ENCODE measurements around the gene PRDM15.

Gene PRDM15

DNA sequence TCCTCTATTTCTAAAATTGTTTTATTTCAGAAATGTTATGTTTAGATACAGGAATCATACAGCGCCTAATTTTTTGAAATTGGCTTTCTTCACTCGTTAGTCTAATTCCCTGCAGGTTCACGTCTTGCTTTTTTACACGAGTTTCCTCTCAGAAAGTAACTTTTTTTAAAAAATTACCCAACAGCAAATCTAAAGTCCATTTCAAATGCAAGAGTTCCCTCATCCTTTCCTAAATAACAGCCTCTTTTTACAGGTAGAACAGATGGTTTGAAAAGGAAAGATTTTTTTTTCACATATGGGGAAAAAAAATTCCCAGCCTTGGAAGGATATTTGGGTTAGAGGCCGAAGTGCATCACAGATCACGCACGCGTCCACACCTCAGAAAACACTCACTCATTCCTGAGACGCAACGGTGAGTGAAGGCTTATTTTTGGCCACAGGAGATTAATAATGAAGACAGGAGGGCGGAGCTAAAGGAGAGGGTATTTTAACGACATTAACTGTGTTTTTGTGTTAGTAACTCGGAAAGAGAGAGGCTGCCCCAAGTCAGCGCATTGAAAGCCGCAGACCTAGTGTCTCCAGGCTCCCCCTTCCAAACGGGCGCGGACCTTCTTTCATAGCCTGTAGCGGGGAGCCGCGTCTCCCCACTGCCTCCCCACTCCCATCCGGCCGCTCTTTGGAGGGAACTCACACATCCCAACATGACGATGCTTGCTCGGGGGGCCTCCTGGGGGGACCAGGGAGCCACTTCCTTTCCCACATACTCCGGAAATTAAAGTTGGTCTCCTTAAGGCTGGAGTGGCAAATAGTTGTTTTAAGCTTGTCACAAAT lies 111.3 kb downstream of the PRDM15 start:
- ATAC-seq (ENCODE audit: low read depth) (peak; percentile 9; the same call in 2 of the 3 replicates), DNase-seq (ENCODE audit: low spot score) (peak; percentile 77)
- peak overlapping the region; percentile 87 for H3K4me3 ChIP-seq (ENCODE audit: severe bottlenecking)
- H3K27me3 ChIP-seq (ENCODE audit: insufficient read depth, poor library complexity, severe bottlenecking): no peaks in the 10 kb centered on the region
- H3K4me1 ChIP-seq (ENCODE audit: insufficient read depth, poor library complexity, severe bottlenecking): peaks cover 32% of the 10 kb centered on the region
- H3K36me3 ChIP-seq (ENCODE audit: low read depth): peaks cover 15% of the 10 kb centered on the region
- H3K9me3 ChIP-seq (ENCODE audit: severe bottlenecking): no peaks in the 10 kb centered on the region
- TF ChIP-seq CTCF (IDR thresholded peaks at IDR 0.05; ENCODE audit: poor library complexity, severe bottlenecking): no peak
- H3K27ac ChIP-seq (ENCODE audit: poor library complexity, severe bottlenecking): peak overlapping the region; percentile 94

DNA sequence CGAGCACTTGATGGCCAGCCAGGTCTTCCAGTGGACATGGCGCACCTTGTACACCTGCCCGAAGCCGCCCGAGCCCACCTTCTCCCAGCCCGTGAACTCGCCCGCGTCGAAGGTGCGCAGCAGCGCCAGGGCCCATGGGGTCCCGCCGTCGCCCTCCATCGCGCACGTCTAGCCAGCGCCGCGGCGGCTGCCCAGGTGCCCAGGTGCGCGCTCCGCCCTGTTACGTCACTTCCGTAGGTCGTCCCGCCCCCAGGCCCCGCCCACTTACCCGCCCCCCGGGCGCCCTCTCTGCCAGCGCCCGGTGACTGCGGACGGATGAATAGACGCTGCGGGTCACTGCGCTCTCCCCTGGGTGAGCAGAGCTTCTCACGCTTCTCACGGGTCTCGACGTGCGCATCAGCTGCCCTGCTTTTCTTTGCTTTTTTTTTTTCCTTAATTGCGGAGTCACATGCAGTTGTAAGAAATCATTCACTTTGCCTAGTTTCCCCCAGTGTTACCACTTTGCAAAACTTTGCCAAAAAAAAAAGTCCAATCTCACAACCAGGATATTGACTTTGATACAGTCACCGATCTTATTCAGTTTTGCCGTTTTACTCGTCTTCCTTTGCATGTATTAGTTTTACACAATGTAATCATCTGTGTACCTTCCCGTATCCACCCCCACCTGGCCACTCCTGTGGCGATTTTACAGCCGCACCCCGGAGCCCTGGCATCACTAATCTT lies 112.1 kb downstream of the PRDM15 start, which contains the start of gene RIPK4:
Gene RIPK4, minus strand, starts transcription at position 170 of the 723 bp plus-strand sequence. Its CDS starts 11 bp downstream, at position 159.
- Histone ChIP-seq H3K9me3 (ENCODE audit: severe bottlenecking) (no peaks in the 10 kb centered on the region), H3K27ac (ENCODE audit: poor library complexity, severe bottlenecking) (peak within 1 kb of the TSS; percentile 94), H3K4me1 (ENCODE audit: insufficient read depth, poor library complexity, severe bottlenecking) (peaks cover 40% of the 10 kb centered on the region), H3K36me3 (ENCODE audit: low read depth) (peaks cover 15% of the 10 kb centered on the region), H3K27me3 (ENCODE audit: insufficient read depth, poor library complexity, severe bottlenecking) (no peaks in the 10 kb centered on the region), H3K4me3 (ENCODE audit: severe bottlenecking) (peak within 1 kb of the TSS; percentile 87)
- peak; percentile 91 for DNase-seq (ENCODE audit: low spot score)
- peak; percentile 31 for ATAC-seq (ENCODE audit: low read depth)
- no peak for TF ChIP-seq CTCF (IDR thresholded peaks at IDR 0.05; ENCODE audit: poor library complexity, severe bottlenecking)

GRCh38 chr21:41765973-41766882 lies 112.9 kb downstream of the PRDM15 start:
- Histone ChIP-seq H3K9me3 (ENCODE audit: severe bottlenecking) (no peaks in the 10 kb centered on the region), H3K27me3 (ENCODE audit: insufficient read depth, poor library complexity, severe bottlenecking) (no peaks in the 10 kb centered on the region), H3K36me3 (ENCODE audit: low read depth) (peaks cover 15% of the 10 kb centered on the region), H3K4me3 (ENCODE audit: severe bottlenecking) (peak overlapping the region; percentile 87), H3K27ac (ENCODE audit: poor library complexity, severe bottlenecking) (peak overlapping the region; percentile 94), H3K4me1 (ENCODE audit: insufficient read depth, poor library complexity, severe bottlenecking) (peaks cover 47% of the 10 kb centered on the region)
- ATAC-seq (ENCODE audit: low read depth) (no peak), DNase-seq (ENCODE audit: low spot score) (no peak)
- TF ChIP-seq CTCF (IDR thresholded peaks at IDR 0.05; ENCODE audit: poor library complexity, severe bottlenecking): no peak

- Histone ChIP-seq H3K4me1 (ENCODE audit: insufficient read depth, poor library complexity, severe bottlenecking) (peaks cover 55% of the 10 kb centered on the region), H3K36me3 (ENCODE audit: low read depth) (peaks cover 15% of the 10 kb centered on the region), H3K9me3 (ENCODE audit: severe bottlenecking) (no peaks in the 10 kb centered on the region), H3K27me3 (ENCODE audit: insufficient read depth, poor library complexity, severe bottlenecking) (no peaks in the 10 kb centered on the region), H3K4me3 (ENCODE audit: severe bottlenecking) (peak overlapping the region; percentile 87), H3K27ac (ENCODE audit: poor library complexity, severe bottlenecking) (peak overlapping the region; percentile 94)
- no peak for TF ChIP-seq CTCF (IDR thresholded peaks at IDR 0.05; ENCODE audit: poor library complexity, severe bottlenecking)
- DNase-seq (ENCODE audit: low spot score) (no peak), ATAC-seq (ENCODE audit: low read depth) (no peak)
Measured at GRCh38 chr21:41765420-41765821, 113.7 kb downstream of the PRDM15 start.
